IPS DF 6.9 (cell line): ENCODE measurements around the gene NLK.

Source experiments
- DNase-seq: peaks from one replicate; pipeline ENCODE4 v3.0.0-alpha.2; 2013; ENCODE audit warnings: low read depth, low spot score
- H3K27ac ChIP-seq: one replicate; pipeline ENCODE4 v1.5.1; 2013; ENCODE audit warnings: low read length, control low read depth
- H3K27me3 ChIP-seq: 2 replicates; pipeline ENCODE4 v1.6.1; 2013; ENCODE audit warnings: mild to moderate bottlenecking, low read length; ENCODE audit not compliant: control insufficient read depth, insufficient read depth
- H3K36me3 ChIP-seq: 2 replicates; pipeline ENCODE4 v1.6.1; 2013; ENCODE audit warnings: low read length; ENCODE audit not compliant: control insufficient read depth, insufficient read depth
- H3K4me1 ChIP-seq: 2 replicates; pipeline ENCODE4 v1.6.1; 2013; ENCODE audit warnings: low read length; ENCODE audit not compliant: control insufficient read depth, insufficient read depth
- H3K4me3 ChIP-seq: 2 replicates; pipeline ENCODE4 v1.5.1; 2013; ENCODE audit warnings: mild to moderate bottlenecking, low read length
- H3K9me3 ChIP-seq: 2 replicates; pipeline ENCODE4 v1.6.1; 2013; ENCODE audit warnings: low read length, inconsistent platforms; ENCODE audit not compliant: control insufficient read depth, insufficient read depth
- WGBS: extraction: QIAGEN DNeasy Blood & Tissue Kit; methylation state at CpG from one replicate; pipeline ENCODE4 v1.1.7; 2013; ENCODE audit warnings: mixed read lengths, missing lambda C conversion rate; ENCODE audit not compliant: insufficient read length, insufficient coverage; 5-methylcytosine and 5-hydroxymethylcytosine counted together

Gene NLK

DNA sequence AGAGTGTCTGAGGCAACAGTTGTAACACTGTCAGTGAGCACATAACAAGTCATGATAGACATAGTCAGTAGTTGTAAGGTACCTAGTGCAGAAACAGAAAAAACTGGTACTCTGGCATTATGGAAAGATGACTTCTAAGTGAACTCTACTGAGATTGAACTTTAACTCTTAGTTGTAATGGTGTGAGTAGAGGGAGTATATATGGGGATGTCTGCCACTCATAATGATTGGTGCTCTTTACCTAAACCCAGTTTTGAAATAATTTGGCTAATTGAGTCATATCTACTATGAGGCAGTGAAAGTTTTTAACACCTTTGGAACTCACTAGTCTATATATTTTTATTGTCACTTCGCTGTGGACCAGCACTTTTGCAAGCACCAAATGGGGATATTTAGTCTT lies 6.6 kb downstream of the NLK start:
- no peaks in the 10 kb centered on the region for H3K9me3 ChIP-seq
- H3K4me3 ChIP-seq: no peak overlapping the region
- H3K36me3 ChIP-seq: no peaks in the 10 kb centered on the region
- H3K4me1 ChIP-seq: peaks cover 3% of the 10 kb centered on the region; the same call in 1 of the 2 replicates
- H3K27me3 ChIP-seq: no peaks in the 10 kb centered on the region
- H3K27ac ChIP-seq: no peak overlapping the region
- DNase-seq: no peak
- no CpG with 5 or more reads among the region's 1 CpG for WGBS

GRCh38 chr17:28053044-28053670 lies 10.7 kb downstream of the NLK start:
- Histone ChIP-seq H3K27ac (no peak overlapping the region), H3K9me3 (no peaks in the 10 kb centered on the region), H3K36me3 (no peaks in the 10 kb centered on the region), H3K4me3 (no peak overlapping the region), H3K27me3 (no peaks in the 10 kb centered on the region), H3K4me1 (peaks cover 2% of the 10 kb centered on the region; the same call in 1 of the 2 replicates)
- no CpG with 5 or more reads among the region's 3 CpGs for WGBS
- no peak for DNase-seq

DNA sequence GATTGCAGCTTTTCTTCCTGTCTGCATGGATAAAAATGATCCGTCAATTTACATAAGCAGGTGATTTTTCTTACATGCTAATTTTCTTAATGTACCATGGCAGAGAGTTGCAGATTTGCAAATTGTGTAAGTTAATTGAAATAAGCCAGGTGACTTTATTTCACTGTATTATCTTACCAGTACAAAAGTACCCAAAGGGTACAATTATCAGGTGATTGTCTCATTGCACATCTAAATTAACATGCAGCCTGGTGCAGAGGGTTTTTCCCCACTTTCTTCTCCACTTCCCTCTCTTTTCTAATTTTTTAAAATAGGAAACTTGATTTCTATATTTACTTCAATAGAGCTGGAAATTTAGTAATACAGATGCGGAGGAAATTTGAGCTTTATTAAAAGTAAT lies 11.2 kb downstream of the NLK start:
- no peak overlapping the region for H3K27ac ChIP-seq
- H3K4me1 ChIP-seq: peaks cover 2% of the 10 kb centered on the region; the same call in 1 of the 2 replicates

GRCh38 chr17:28055546-28056275 lies 13.2 kb downstream of the NLK start:
- Histone ChIP-seq H3K27ac (no peak overlapping the region), H3K36me3 (no peaks in the 10 kb centered on the region), H3K4me1 (peaks cover 2% of the 10 kb centered on the region; the same call in 1 of the 2 replicates), H3K4me3 (no peak overlapping the region), H3K9me3 (no peaks in the 10 kb centered on the region), H3K27me3 (no peaks in the 10 kb centered on the region)
- no peak for DNase-seq
- WGBS: no CpG with 5 or more reads among the region's 2 CpGs

More for the DNA sequence above, 11.2 kb downstream of the NLK start:
- no peaks in the 10 kb centered on the region for H3K9me3 ChIP-seq
- no peaks in the 10 kb centered on the region for H3K27me3 ChIP-seq
- H3K36me3 ChIP-seq: no peaks in the 10 kb centered on the region
- H3K4me3 ChIP-seq: no peak overlapping the region
- no peak for DNase-seq
- no CpG with 5 or more reads among the region's 2 CpGs for WGBS

DNA sequence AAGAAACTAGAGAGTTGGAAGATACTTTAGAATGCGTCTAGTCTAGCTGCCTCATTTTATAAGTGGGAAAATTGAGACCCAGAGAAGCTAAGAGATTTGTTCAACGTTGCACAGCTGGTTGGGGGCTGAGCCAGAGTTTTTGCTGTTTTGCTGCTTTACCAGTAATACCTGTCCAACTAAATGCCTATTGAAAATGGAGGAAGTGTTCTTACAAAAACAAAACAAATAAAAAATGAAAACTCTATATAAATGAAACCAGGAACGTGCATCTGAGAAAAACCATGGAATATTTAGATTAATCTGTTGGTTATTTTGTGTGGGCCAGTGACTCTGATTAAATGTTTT lies 13.8 kb downstream of the NLK start:
- peaks cover 2% of the 10 kb centered on the region; the same call in 1 of the 2 replicates for H3K4me1 ChIP-seq
- no peaks in the 10 kb centered on the region for H3K9me3 ChIP-seq
- H3K27ac ChIP-seq: no peak overlapping the region
- no peaks in the 10 kb centered on the region for H3K27me3 ChIP-seq
- DNase-seq: no peak
- no peaks in the 10 kb centered on the region for H3K36me3 ChIP-seq
- no peak overlapping the region for H3K4me3 ChIP-seq
- WGBS: no CpG with 5 or more reads among the region's 3 CpGs

- Histone ChIP-seq H3K27me3 (no peaks in the 10 kb centered on the region), H3K27ac (no peak overlapping the region), H3K36me3 (no peaks in the 10 kb centered on the region), H3K4me3 (no peak overlapping the region), H3K9me3 (no peaks in the 10 kb centered on the region), H3K4me1 (no peaks in the 10 kb centered on the region)
- DNase-seq: no peak
- WGBS: no CpG with 5 or more reads among the region's 1 CpG
Observed at GRCh38 chr17:28057731-28058246, 15.3 kb downstream of the NLK start.

GRCh38 chr17:28059675-28060074 lies 17.2 kb downstream of the NLK start:
- Histone ChIP-seq H3K27ac (no peak overlapping the region), H3K4me3 (no peak overlapping the region), H3K9me3 (no peaks in the 10 kb centered on the region), H3K4me1 (no peaks in the 10 kb centered on the region), H3K27me3 (no peaks in the 10 kb centered on the region), H3K36me3 (no peaks in the 10 kb centered on the region)
- DNase-seq: no peak
- WGBS: no CpG with 5 or more reads among the region's 1 CpG

DNA sequence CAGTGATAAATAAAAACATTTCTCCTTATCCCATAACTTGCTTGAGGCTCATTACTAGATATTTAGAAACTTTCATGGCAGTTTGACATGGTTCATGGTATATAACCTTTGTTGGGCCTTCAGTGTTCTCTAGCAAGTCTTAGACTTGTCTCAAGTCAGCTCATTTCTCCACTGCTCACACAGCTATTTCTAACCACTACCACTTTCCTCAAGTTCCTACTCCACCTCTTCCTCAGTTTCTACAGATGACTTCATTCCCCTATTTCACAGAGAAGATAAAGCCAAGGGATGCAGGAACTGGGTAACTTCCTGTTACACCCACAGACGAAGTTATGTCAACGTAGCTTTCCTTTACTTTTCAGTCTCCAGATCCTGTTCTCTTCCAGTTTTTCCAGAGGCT lies 23.2 kb downstream of the NLK start:
- Histone ChIP-seq H3K27ac (no peak overlapping the region), H3K27me3 (no peaks in the 10 kb centered on the region), H3K4me1 (no peaks in the 10 kb centered on the region), H3K4me3 (no peak overlapping the region), H3K36me3 (no peaks in the 10 kb centered on the region), H3K9me3 (no peaks in the 10 kb centered on the region)
- no peak for DNase-seq
- WGBS: no CpG with 5 or more reads among the region's 2 CpGs

DNA sequence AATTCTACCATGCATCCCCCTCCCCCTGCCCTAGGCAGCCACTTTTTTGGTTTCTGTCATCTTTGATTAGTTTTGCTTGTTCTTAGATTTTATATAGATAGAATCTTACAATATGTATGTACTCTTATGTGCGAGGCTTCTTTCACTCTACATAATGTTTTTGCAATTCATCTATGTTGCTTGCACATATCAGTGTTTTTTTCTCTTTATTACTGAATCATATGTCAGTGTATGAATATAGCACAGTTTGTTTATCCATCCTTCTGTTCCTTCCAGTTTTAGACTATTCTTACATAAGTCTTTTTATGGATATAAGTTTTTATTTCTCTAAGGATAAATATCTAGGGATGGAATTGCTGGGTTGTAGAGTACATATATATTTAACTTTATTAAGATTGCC lies 26.6 kb downstream of the NLK start:
- no peaks in the 10 kb centered on the region for H3K36me3 ChIP-seq
- H3K4me3 ChIP-seq: no peak overlapping the region
- H3K27me3 ChIP-seq: no peaks in the 10 kb centered on the region
- no peaks in the 10 kb centered on the region for H3K9me3 ChIP-seq
- no peak for DNase-seq
- no peaks in the 10 kb centered on the region for H3K4me1 ChIP-seq
- H3K27ac ChIP-seq: no peak overlapping the region
- WGBS: no CpG with 5 or more reads among the region's 1 CpG

- H3K4me1 ChIP-seq: 0 out of 2 replicates have a peak, but pooled peaks cover 1% of the 10 kb centered on the region
- no peak overlapping the region for H3K27ac ChIP-seq
- no peak overlapping the region for H3K4me3 ChIP-seq
- H3K27me3 ChIP-seq: no peaks in the 10 kb centered on the region
- no CpG with 5 or more reads among the region's 1 CpG for WGBS
- no peaks in the 10 kb centered on the region for H3K36me3 ChIP-seq
- H3K9me3 ChIP-seq: no peaks in the 10 kb centered on the region
- DNase-seq: no peak
Observed at GRCh38 chr17:28071179-28071578, 28.7 kb downstream of the NLK start.
